ENCODE results near the gene KRT73.
"Not testable (repeated sequence)": the region's sequence is repeated elsewhere in the genome, so short reads cannot be mapped to it uniquely, and the experiment has no call there.

Gene KRT73

DNA sequence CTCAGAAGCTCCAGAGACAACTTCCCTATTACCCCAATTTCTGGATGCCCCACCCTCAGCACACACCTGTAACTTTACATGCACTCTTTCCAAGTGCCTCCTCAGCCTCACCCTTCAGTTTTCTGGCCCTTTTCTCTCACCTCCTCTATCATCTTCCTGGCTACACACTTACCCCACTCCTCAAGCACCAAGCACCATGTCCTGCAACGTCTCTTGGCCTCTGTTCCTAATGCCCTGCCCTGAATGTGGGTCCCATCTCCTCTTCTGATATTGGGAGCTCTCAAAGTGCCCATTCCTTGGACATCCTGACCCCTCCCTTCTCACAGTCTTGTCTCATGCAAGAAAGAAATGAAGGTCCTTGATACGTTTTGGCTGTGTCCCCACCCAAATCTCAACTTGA, 18.3 kb downstream of the KRT73 start:
- DNase-seq (ENCODE audit: low read depth) = no peak

DNA sequence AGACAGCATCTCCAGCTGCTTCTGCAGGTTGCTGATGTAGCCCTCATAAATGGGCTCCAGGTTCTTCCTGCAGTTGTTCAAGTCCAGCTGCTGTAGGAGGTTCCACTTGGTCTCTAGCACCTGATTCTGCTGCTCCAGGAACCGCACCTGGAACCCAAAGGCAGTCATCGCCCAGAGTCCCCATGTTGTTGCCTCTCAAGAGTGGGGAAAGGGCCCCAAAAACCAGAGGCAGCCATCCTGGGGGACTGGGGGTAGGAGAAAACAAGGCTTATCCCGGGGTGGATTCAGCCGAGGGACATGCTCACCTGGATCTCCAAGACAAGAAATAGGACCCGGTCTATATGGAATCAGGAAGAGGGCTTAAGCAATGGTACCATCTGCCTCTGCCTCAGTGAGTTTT, 19.4 kb downstream of the KRT73 start:
- no peak for DNase-seq (ENCODE audit: low read depth)

DNA sequence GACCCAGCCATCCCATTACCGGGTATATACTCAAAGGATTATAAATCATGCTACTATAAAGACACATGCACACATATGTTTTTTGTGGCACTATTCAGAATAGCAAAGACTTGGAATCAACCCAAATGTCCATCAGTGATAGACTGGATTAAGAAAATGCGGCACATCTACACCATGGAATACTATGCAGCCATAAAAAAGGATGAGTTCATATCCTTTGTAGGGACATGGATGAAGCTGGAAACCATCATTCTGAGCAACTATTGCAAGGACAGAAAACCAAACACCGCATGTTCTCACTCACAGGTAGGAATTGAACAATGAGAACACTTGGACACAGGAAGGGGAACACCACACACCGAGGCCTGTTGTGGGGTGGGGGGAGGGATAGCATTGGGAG, 24.1 kb downstream of the KRT73 start:
- not testable (repeated sequence) for DNase-seq (ENCODE audit: low read depth)

DNA sequence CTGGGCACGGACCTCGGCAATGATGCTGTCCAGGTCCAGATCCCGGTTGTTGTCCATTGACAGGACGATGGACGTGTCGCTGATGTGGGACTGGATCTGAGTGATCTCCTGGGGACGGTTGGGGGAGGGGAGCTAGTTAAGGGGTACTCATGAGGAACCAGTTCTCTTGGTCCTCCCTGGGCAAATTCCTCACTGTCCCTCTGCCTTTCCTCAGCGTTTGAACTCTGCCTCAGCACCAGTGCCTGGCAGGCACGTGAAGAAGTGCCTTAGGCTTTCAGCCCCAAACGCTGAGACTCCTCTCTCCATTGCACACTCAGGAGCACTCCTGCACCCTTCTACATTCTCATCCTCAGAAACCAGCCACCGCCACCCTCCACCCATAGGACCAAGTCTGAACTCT, 26.8 kb downstream of the KRT73 start:
- no peak for DNase-seq (ENCODE audit: low read depth)

DNA sequence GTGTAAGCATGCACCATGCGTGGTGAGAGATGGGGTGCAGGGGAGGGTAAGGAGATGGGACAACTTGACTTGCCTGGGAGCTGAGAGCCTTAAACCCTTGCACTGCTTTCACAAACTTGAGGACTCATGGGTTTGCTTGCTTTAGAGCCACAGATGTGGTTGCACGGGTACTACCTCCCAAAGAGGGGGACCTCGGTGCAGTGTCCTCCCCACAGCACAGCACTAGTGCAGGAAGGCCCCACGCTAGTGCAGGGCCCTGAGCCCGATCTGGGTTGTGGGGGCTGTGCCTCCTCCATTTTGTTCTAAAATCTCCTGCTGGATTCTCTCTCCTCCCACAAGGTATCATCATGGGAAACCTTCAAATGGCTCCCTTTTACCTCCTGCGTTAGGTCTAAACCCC, 28.3 kb downstream of the KRT73 start:
- no peak for DNase-seq (ENCODE audit: low read depth)

DNA sequence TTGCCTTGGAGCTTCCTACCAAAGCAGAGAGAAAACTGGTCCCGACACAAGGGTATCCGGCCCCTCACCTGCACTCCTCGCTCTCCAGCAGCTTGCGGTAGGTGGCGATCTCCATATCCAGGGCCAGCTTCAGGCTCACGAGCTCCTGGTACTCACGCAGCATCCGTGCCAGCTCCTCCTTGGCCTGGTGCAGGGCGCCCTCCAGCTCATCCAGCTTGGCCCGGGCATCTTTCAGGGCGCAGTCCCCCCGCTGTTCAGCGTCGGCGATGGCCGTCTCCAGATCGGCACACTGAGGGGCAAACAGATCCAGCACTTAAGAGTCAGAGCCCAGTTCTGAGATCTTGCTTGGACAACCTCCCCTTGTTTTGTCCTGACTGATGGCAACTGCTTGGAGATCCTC, 30.8 kb downstream of the KRT73 start:
- DNase-seq (ENCODE audit: low read depth) = no peak

DNA sequence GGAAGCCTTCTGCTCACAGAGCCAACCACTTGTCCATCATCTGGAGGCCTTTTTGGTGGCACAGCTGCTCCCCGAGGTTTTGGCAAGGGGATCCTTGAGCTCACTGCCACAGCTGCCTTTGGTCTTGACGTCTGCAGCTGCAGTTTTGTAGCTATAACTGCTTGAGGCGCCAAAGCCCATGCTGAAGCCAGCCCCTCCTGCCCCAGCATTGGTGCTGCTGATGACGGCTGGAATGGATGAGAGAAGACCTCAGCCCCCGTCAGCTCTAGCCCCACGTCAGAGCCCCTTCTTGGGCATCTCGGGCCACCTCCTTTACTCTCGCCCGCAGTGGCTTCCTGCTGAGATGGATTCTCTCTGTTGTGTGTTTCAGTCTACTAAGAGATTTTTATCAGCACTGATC, 32.4 kb downstream of the KRT73 start:
- peak; percentile 4 for DNase-seq (ENCODE audit: low read depth)

DNA sequence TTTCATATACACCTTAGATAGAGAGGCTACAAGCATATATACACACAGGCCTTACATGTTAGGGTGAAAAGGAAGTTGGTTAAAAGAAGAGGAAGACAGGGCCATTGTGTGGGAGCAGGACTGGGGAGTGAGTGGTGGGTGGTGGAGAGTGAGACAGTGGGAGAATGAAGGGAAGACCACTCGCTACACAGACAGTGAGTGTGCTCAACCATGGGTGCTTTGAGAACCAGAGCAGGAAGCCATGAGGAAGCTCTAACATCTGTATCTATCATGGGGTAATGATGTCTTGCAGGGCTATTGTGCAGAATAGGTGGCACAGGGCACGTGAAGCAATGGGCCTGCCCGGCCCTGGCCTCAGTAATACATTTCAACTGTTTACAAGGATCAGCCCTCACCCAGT, 33.3 kb downstream of the KRT73 start:
- no peak for DNase-seq (ENCODE audit: low read depth)

DNA sequence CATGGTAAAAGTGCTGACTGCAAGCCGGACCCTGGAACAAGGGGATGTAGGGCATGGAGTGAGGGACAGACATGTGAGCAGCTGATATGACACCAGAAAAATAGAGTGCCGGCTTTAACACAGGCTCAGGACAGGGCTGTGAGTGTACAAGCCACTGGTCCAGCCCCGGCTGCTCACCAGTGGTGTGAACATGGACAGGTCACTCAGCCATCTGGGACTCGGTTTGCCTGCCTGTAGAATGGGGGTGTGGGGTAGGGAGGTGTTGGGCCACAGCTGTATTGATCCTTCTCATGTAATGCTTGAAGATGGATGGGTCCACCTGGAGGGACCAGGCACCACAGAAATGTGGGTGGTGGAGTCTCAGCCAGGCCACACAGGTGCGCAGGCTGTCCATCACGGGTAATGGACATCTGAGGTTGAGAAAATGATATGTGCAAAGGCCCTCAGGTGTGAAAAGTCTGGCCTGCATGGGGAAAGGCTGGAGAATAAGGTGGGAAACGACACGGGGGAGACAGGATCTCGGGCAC, 34.1 kb downstream of the KRT73 start:
- no peak for DNase-seq (ENCODE audit: low read depth)

DNA sequence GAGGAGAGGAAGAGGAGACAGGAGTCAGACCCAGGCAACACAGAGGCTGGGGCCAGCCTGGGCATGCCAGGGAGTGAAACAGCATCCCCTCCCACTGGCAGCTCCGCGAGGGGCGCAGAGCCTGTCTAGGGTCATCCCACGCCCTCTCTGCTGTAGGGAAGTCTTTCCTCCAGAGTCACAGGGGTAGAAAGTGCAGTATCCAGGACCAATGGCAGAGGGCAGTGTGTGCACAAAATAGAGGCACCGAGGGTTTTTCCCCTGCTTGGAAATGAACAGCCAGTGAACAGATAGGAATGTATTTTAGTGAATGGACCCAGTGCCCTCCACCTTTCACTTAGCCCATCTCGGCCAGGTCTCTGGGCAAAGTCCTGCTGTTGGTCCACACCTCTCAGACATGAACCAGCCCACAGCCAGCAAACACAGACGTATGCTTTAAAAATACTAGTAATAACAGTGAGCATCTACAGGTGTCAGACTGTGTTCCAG, 35.3 kb downstream of the KRT73 start:
- no peak for DNase-seq (ENCODE audit: low read depth)

DNA sequence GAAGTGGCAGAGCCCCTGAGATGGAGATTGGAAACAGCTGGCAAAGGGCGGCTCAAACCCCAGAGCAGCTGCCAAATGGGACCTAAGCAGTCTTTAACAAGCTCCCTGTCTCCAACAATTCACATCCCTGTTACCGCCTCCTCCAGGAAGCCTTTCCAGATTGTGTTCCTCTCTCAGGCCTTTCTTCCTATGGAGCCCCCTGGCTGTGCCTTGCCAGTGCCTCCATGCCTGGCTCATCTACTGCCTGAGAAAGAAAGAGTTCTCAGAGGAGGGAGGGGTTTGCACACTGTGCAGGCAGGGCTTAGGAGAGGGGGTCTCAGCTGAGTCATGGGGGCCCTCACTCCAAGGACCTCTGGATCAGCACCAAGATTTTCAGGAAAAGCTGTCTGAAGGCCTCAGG, 35.9 kb downstream of the KRT73 start:
- no peak for DNase-seq (ENCODE audit: low read depth)

DNA sequence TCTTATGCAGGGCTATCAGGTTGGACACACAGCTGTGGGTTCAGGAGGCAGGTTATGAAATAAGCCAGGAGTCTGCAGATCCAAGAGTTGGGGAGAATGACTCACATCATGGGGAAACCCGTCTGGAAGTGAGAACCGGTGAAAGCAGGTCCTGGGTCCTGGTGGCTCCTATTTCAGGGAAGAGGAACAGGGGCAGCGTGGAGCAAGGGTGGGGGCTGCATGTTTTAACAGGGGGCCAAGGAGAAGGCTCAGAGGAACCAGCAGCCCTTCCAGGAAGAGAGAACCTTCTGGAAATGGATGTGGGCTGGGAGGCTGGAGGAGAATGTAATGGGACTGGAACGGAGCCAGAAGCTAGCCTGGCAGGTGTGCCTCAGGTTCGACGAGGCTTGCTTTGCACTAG, 36.9 kb downstream of the KRT73 start:
- DNase-seq (ENCODE audit: low read depth) = no peak

DNA sequence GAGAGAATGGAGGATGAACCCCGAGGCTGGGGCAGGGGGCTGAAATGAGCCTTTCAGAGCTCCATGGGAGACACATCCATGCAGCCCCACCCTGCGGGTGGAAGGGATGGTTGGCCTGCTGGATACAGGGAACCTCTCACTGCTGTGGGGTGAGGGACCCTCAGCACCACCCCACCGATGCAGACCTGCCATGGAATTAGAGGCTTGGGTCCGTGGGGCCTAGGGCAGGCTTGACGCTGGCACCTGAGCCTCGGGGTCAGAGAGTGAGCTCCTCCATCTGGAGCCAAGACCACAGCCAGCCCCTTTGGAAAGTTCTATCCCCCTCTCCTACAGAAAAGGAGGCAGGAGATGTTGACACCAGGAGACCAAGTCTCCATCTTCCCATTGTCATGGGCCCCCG, 37.3 kb downstream of the KRT73 start:
- DNase-seq (ENCODE audit: low read depth) = no peak

DNA sequence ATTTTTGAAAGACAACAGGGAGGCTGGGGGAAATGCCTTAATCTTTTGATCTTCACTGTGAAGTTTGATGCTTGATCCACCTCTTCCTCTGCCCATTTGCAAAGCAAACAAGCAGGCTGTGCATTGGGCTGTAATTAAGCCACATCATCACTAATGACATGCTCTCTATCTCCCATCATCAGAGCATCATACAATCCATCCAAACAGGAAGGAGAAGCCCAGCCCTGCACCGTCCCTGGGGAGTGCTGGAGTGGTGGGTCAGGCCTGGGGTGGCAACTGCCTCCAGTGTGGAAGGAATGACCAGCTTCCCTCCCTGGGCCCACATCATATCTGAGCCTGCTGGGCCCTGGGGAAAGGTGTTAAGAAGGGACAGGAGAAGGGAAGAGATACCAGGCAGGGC, 37.9 kb downstream of the KRT73 start:
- no peak for DNase-seq (ENCODE audit: low read depth)

DNA sequence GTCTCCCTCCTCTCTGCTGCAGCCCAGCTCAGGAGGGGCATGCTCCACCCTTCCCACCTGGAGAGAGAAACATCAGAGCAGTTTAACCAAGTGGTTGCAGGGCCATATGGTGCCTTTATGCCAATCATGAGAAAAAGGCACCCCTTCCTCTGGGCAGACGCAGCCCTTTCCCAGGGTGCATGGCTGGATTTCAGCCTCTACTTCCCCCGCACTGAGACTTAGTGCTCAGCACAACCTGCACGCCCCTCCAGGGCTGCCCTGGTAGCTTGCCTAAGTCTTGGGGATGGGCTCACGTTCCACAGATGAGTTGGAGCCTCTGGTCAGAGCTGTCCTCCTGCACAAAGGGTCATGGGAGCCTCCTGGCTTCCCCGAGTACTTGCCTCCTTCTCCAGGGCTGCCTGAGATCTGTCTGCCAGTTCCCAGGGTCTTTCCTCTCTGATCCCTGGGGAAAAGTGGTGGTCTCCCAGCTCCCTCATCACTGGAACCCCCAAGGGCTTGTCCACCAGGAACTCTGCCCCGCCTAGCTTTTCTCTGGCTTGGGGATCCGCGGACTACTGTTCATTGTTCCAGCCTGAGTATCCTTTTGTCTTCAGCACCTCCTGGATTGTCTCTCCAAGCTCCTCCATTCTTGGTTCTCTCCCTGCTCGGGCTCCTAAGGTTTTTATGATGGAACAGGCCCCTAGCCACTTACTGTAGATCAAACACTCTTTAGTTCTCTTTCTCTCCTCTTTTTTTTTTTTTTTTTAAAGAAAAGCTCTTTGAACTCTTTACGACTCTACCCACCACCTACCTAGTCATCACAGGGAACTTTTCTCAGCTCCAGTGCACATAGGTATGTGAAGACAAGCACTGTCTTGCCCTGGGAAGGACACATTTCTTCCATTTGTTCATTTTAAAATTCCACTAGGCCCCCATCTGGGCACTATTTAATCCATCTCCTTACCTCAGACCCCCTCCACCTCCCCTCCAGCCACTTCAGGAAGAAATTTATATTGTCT, 38.6 kb downstream of the KRT73 start:
- no peak for DNase-seq (ENCODE audit: low read depth)

DNA sequence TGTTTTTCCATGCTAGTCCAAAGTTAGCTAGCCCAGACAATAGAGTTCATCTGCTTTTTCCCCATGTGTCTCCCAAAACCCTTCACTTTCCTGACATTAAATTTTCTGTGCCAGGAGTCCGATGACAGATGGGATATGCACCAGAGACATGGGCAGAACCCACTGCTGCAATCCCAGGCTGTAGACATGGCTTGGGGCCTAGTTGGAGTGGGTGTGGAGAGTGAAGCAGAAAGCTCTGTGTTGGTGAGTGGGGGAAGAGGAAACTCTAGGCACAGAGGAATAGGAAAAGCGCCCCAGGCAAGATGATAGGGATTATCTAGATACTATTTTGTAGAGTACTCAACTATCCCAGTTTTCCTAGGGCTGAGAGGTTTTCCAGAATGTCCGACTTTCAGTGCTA, 39.9 kb downstream of the KRT73 start:
- no peak for DNase-seq (ENCODE audit: low read depth)

DNA sequence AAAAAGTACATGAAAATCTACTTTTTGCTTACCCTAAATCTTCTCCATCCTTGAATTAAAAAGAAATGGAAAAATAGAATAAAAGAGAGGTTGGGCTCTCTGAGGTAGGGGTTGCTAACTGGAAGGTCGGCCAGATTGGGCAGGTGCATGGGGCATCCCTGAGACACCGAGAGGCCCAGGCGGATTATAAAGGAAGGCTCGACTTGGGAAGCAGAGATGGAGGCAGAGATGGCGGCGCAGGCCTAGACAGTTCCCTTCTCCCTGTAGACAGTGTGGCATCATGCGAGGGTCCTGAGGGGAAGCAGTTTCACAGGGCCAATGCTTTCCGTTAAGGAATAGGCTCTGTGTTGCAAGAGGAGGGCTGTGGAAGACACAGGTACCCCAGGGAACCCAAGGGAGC, 41.0 kb downstream of the KRT73 start:
- no peak for DNase-seq (ENCODE audit: low read depth)

DNA sequence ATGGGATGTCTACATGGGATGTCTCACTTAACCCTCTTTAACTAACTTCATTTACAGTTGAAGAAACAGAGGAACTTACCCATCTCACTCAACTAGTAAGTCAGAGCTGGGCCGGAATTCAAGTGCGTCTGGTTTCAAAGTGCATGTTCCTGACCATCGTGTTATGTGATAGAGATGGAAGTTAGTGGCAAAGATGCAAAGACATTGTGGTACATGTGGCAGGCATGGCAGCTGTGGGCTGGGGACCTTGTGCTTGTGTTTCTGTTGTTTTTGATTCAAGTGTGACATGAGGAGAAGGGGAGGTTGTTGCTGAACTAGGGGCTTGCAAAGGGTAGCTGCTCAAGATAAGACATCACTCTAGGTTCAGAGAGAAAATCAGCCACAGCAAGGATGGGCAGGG, 42.4 kb downstream of the KRT73 start:
- DNase-seq (ENCODE audit: low read depth) = no peak

DNA sequence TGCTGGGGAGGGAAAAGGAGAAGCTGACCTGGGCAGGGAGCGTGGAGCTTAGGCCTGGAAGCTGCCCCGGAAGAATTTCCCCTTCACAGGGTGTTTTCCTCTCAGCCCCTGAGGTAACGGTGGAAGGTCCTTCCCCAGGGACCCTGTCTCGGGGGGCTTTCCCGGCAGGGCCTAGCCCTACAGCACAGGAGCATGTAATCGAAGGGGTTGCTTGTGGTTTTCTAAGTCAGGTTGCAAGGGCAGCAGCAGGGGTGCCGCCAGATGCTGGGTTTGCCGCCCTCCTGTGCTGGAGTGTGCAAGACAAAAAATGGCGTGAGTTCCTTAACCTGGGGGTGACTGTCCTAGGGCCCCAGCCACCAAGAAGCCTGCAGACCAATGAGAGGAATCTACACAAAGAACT, 43.1 kb downstream of the KRT73 start:
- DNase-seq (ENCODE audit: low read depth) = no peak

DNA sequence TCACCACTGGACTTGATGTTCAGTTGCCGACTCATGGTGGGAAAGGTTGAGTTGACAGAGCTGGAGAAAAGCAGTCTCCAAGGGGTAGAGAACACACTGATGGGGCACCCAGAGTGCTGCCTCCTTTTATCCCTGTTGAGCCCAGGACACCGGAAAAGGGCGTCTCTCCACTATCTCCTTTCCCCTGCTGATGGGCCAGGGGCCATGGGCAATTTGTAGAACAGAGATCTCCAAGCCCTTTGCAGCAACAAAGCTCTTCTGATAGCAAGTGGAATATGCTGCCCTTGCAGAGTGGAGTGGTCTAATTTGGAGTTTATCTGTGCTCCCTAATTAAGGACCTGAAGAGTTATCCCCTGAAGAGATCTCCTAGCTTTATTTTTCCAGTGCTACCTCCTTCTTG, 44.6 kb downstream of the KRT73 start, which contains the start of gene KRT74:
Gene KRT74, minus strand, starts transcription at position 101 of the 400 bp plus-strand sequence. Its CDS starts 66 bp downstream, at position 35.
- no peak for DNase-seq (ENCODE audit: low read depth)

DNA sequence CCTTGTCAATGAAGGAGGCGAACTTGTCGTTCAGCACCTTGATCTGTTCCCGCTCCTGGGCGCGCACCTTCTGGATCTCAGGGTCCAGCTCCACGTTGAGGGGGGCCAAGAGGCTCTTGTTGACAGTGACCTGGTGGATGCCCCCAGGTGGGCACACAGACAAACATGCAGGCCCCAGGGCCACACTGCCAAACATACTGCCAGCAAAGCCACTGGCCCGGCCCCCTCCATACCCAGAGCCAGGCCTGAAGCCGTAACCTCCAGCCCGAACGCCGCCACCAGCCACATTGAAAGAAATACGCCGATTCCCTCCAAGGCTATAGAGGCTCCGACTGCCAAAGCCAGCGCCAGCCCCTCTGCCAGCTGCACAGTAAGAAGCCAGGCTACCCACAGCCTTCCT, 45.1 kb downstream of the KRT73 start:
- DNase-seq (ENCODE audit: low read depth) = no peak

DNA sequence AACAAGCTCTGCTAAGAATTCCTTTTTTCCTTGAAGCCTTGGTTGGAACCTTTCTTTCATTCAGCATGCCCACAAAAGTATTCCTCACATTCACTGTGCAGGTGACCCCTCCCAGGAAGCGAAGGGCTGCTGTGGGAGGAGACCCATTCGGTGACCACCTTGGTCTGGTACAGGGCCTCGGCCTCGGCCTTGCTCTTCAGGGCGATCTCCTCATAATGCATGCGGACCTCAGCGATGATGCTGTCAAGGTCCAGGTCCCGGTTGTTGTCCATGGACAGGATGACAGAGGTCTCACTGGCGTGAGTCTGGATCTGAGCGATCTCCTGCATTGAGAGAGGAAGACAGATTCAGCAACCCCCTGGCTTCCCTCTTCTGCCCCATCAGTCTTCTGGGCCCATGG, 47.8 kb downstream of the KRT73 start:
- no peak for DNase-seq (ENCODE audit: low read depth)

DNA sequence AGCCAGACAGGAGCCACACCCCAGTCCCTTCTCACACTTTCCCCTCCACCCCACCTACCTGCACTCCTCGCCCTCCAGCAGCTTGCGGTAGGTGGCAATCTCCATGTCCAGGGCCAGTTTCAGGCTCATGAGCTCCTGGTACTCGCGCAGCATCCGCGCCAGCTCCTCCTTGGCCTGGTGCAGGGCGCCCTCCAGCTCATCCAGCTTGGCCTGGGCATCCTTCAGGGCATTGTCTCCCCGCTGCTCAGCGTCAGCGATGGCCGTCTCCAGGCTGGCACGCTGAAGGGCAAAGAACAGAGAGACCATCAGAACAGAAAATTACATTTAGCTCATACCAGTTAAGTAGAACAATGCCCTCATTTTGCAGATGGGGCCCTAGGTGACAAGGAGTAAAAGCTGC, 50.2 kb downstream of the KRT73 start:
- no peak for DNase-seq (ENCODE audit: low read depth)

All from T-helper 22 cell (primary cell).